ENCODE data around the gene ALKAL2.

GRCh38 chr2:323035-323434, 35.1 kb upstream of the ALKAL2 start:
- TF ChIP-seq EP300 (IDR thresholded peaks at IDR 0.05) (no peak), CTCF (IDR thresholded peaks at IDR 0.05) (no peak)

Data from sigmoid colon (tissue), 4 donors.